Glutamatergic neuron (in vitro differentiated cells): ENCODE data around the gene NEK1. TPM values are rescaled to one million over a fixed set of nuclear protein-coding genes. Genes with fewer than 3 reads are reported as not detected.

Experiments
- DNase-seq: peaks from one replicate; pipeline ENCODE4 v3.0.0; 2022
- H3K27ac Mint-ChIP-seq: one replicate; pipeline ENCODE4 v1.8.0; 2020; ENCODE audit warnings: mild to moderate bottlenecking, mixed read lengths, inconsistent platforms; ENCODE audit not compliant: unreplicated experiment
- H3K27me3 Mint-ChIP-seq: one replicate; pipeline ENCODE4 v1.8.0; 2020; ENCODE audit warnings: mild to moderate bottlenecking, moderate library complexity, mixed read lengths, inconsistent platforms; ENCODE audit not compliant: unreplicated experiment
- H3K36me3 Mint-ChIP-seq: one replicate; pipeline ENCODE4 v1.8.0; 2020; ENCODE audit warnings: mild to moderate bottlenecking, mixed read lengths, inconsistent platforms; ENCODE audit not compliant: unreplicated experiment
- H3K4me1 Mint-ChIP-seq: one replicate; pipeline ENCODE4 v1.8.0; 2020; ENCODE audit warnings: mild to moderate bottlenecking, low read depth, mixed read lengths, inconsistent platforms; ENCODE audit not compliant: unreplicated experiment
- H3K4me3 Mint-ChIP-seq: one replicate; pipeline ENCODE4 v1.8.0; 2020; ENCODE audit warnings: mild to moderate bottlenecking, mixed read lengths, inconsistent platforms; ENCODE audit not compliant: unreplicated experiment
- H3K9me3 Mint-ChIP-seq: one replicate; pipeline ENCODE4 v1.8.0; 2020; ENCODE audit warnings: mild to moderate bottlenecking, moderate library complexity, mixed read lengths, inconsistent platforms; ENCODE audit not compliant: unreplicated experiment
- CTCF ChIP-seq: fragments of 200-600 bp; sonication (generic); IDR thresholded peaks from one replicate; pipeline ENCODE4 v1.5.0; 2021; ENCODE audit not compliant: partially characterized antibody, unreplicated experiment
- total RNA-seq: library from RNA; stranded (reverse); fragmentation: NEBNext Ultra II Directional; extraction: Animal tissue kit (Norgen Biotek cat#: 25700); gene quantifications from one replicate; pipeline ENCODE4 v1.2.1, GENCODE V29; 2021; ENCODE audit not compliant: unreplicated experiment

Gene NEK1
- total RNA-seq, 1 donor from 2014 or later: 23.2 TPM

GRCh38 chr4:169634975-169635374 is 22.6 kb upstream of the NEK1 start:
- H3K27ac Mint-ChIP-seq: no peak overlapping the region
- H3K9me3 Mint-ChIP-seq: no peaks in the 10 kb centered on the region
- DNase-seq: no peak
- H3K27me3 Mint-ChIP-seq: no peaks in the 10 kb centered on the region
- peaks cover 1% of the 10 kb centered on the region for H3K4me1 Mint-ChIP-seq
- no peaks in the 10 kb centered on the region for H3K36me3 Mint-ChIP-seq
- no peak overlapping the region for H3K4me3 Mint-ChIP-seq
- TF ChIP-seq CTCF: no peak

- DNase-seq: no peak
- H3K4me1 Mint-ChIP-seq: peaks cover 1% of the 10 kb centered on the region
- H3K27ac Mint-ChIP-seq: no peak overlapping the region
- TF ChIP-seq CTCF: no peak
- no peak overlapping the region for H3K4me3 Mint-ChIP-seq
- H3K36me3 Mint-ChIP-seq: no peaks in the 10 kb centered on the region
- no peaks in the 10 kb centered on the region for H3K9me3 Mint-ChIP-seq
- no peaks in the 10 kb centered on the region for H3K27me3 Mint-ChIP-seq
Measured at GRCh38 chr4:169632896-169633295, 20.5 kb upstream of the NEK1 start.

- no peaks in the 10 kb centered on the region for H3K9me3 Mint-ChIP-seq
- no peak for TF ChIP-seq CTCF
- H3K27me3 Mint-ChIP-seq: no peaks in the 10 kb centered on the region
Measured at GRCh38 chr4:169630069-169630468, 17.7 kb upstream of the NEK1 start.

GRCh38 chr4:169628579-169628978 is 16.2 kb upstream of the NEK1 start:
- no peak for DNase-seq
- H3K27me3 Mint-ChIP-seq: peaks cover under 1% of the 10 kb centered on the region
- no peaks in the 10 kb centered on the region for H3K9me3 Mint-ChIP-seq
- TF ChIP-seq CTCF: no peak
- H3K27ac Mint-ChIP-seq: no peak overlapping the region
- H3K4me3 Mint-ChIP-seq: no peak overlapping the region
- no peaks in the 10 kb centered on the region for H3K4me1 Mint-ChIP-seq
- no peaks in the 10 kb centered on the region for H3K36me3 Mint-ChIP-seq

More at GRCh38 chr4:169630069-169630468, 17.7 kb upstream of the NEK1 start:
- Mint-ChIP-seq H3K4me1 (peaks cover 1% of the 10 kb centered on the region), H3K4me3 (no peak overlapping the region), H3K36me3 (no peaks in the 10 kb centered on the region), H3K27ac (no peak overlapping the region)
- no peak for DNase-seq

- H3K27ac Mint-ChIP-seq: no peak overlapping the region
- no peak overlapping the region for H3K4me3 Mint-ChIP-seq
- peaks cover 2% of the 10 kb centered on the region for H3K27me3 Mint-ChIP-seq
- no peak for TF ChIP-seq CTCF
- H3K4me1 Mint-ChIP-seq: peaks cover 4% of the 10 kb centered on the region
- H3K36me3 Mint-ChIP-seq: no peaks in the 10 kb centered on the region
- H3K9me3 Mint-ChIP-seq: no peaks in the 10 kb centered on the region
- no peak for DNase-seq
Measured at GRCh38 chr4:169627307-169627706, 14.9 kb upstream of the NEK1 start.
